Natural killer cell (primary cell): Measurements from ENCODE around the gene CALCR. TPM values are rescaled to one million over a fixed set of nuclear protein-coding genes. Genes with fewer than 3 reads are reported as not detected.

ENCODE experiments used
- ATAC-seq, 3 donors: fragments of 150-1000 bp in 2 of 3; fragments of 200-7000 bp in 1 of 3; cut with Tn5 transposase; 1 replicate in 1 of 3; 2 replicates in 2 of 3; pipeline ENCODE4 v1.10.0; 2021; ENCODE audit warnings: mild to moderate bottlenecking in 2 of 3, moderate library complexity in 2 of 3
- DNase-seq, 2 donors: peaks; one replicate each; pipeline versions ENCODE4 v3.0.0 to v3.0.0-alpha.2; 2013 to 2021; ENCODE audit warnings: mixed read lengths in 1 of 2
- H3K27ac ChIP-seq: one replicate; pipeline ENCODE4 v1.5.1; 2013; ENCODE audit warnings: mild to moderate bottlenecking, low read length
- H3K27me3 ChIP-seq: one replicate; pipeline ENCODE4 v1.6.1; 2013; ENCODE audit warnings: low read length; ENCODE audit not compliant: control insufficient read depth, insufficient read depth
- H3K36me3 ChIP-seq: one replicate; pipeline ENCODE4 v1.6.1; 2013; ENCODE audit warnings: low read length; ENCODE audit not compliant: control insufficient read depth, insufficient read depth
- H3K4me1 ChIP-seq: one replicate; pipeline ENCODE4 v1.6.1; 2013; ENCODE audit warnings: low read length; ENCODE audit not compliant: control insufficient read depth, insufficient read depth
- H3K4me3 ChIP-seq: one replicate; pipeline ENCODE4 v1.5.1; 2013; ENCODE audit warnings: low read length
- H3K9me3 ChIP-seq: one replicate; pipeline ENCODE4 v1.6.1; 2013; ENCODE audit warnings: low read length; ENCODE audit not compliant: control insufficient read depth, insufficient read depth
- H3K27ac Mint-ChIP-seq, 2 donors: one replicate each; pipeline ENCODE4 v1.8.0; 2022; ENCODE audit warnings: mild to moderate bottlenecking in 2 of 2, mixed read lengths in 2 of 2, moderate library complexity in 1 of 2
- H3K27me3 Mint-ChIP-seq, 2 donors: one replicate each; pipeline ENCODE4 v1.8.0; 2022; ENCODE audit warnings: low read depth in 2 of 2, mixed read lengths in 2 of 2
- H3K36me3 Mint-ChIP-seq: one replicate; pipeline ENCODE4 v1.8.0; 2022; ENCODE audit warnings: mixed read lengths
- H3K4me1 Mint-ChIP-seq, 2 donors: one replicate each; pipeline ENCODE4 v1.8.0; 2022; ENCODE audit warnings: mixed read lengths in 2 of 2
- H3K4me3 Mint-ChIP-seq: one replicate; pipeline ENCODE4 v1.8.0; 2022; ENCODE audit warnings: mild to moderate bottlenecking, moderate library complexity, mixed read lengths
- H3K9me3 Mint-ChIP-seq, 2 donors: one replicate each; pipeline ENCODE4 v1.8.0; 2022; ENCODE audit warnings: mixed read lengths in 2 of 2
- CTCF ChIP-seq: fragments of 200-600 bp; IDR thresholded peaks from one replicate; pipeline ENCODE4 v1.8.0; 2022; ENCODE audit warnings: antibody characterized with exemption
- WGBS: methylation state at CpG from one replicate; pipeline ENCODE4 v1.1.7; 2013; ENCODE audit warnings: missing lambda C conversion rate; ENCODE audit not compliant: insufficient coverage; 5-methylcytosine and 5-hydroxymethylcytosine counted together
- intact Hi-C: fragments of 100-400 bp; cut with micrococcal nuclease; formaldehyde crosslinking; loops from one replicate; pipeline ENCODE4 v1.14.2; 2022
- total RNA-seq, 4 donors: library from RNA; stranded (reverse); fragments of 120-200 nt in 1 of 4; gene quantifications; one replicate each; pipeline versions ENCODE4 v1.2.3 to v1.2.4, GENCODE V29; 2013 to 2022

CALCR gene
- total RNA-seq, 3 donors from 2014 or later (not counting 1 experiment from before 2014, with no cell fraction given): not detected

- H3K36me3 Mint-ChIP-seq: no peaks in the 10 kb centered on the region
- WGBS: 94% methylated on average over 15 of the region's 15 CpGs
- no peak overlapping the region for H3K4me3 Mint-ChIP-seq
- H3K27ac ChIP-seq: no peak overlapping the region
- no peaks in the 10 kb centered on the region for H3K36me3 ChIP-seq
- H3K27ac Mint-ChIP-seq: no peak overlapping the region
- H3K4me3 ChIP-seq: no peak overlapping the region
- H3K9me3 ChIP-seq: no peaks in the 10 kb centered on the region
- no peak for TF ChIP-seq CTCF
- peaks cover 4% of the 10 kb centered on the region for H3K4me1 ChIP-seq
- H3K4me1 Mint-ChIP-seq: peaks cover 7 to 8% of the 10 kb centered on the region in 2 donors
- peaks cover 0 to 16% of the 10 kb centered on the region in 2 donors for H3K27me3 Mint-ChIP-seq
- peaks cover 0 to 2% of the 10 kb centered on the region in 2 donors for H3K9me3 Mint-ChIP-seq
- DNase-seq (no peak), ATAC-seq (no peak)
- intact Hi-C loops: no loop called here
- H3K27me3 ChIP-seq: no peaks in the 10 kb centered on the region
Observed at GRCh38 chr7:93426155-93426696, 148.3 kb downstream of the CALCR start.

- ATAC-seq: no peak
- no peak for DNase-seq
- Mint-ChIP-seq H3K4me1 (no peaks in the 10 kb centered on the region), H3K27me3 (peaks cover 3 to 16% of the 10 kb centered on the region in 2 donors), H3K4me3 (no peak overlapping the region), H3K27ac (no peak overlapping the region), H3K9me3 (peaks cover 0 to 4% of the 10 kb centered on the region in 2 donors), H3K36me3 (no peaks in the 10 kb centered on the region)
- H3K9me3 ChIP-seq: no peaks in the 10 kb centered on the region
- no peak overlapping the region for H3K4me3 ChIP-seq
- H3K27ac ChIP-seq: no peak overlapping the region
- H3K4me1 ChIP-seq: no peaks in the 10 kb centered on the region
- H3K36me3 ChIP-seq: no peaks in the 10 kb centered on the region
- intact Hi-C loops: no loop called here
- no peaks in the 10 kb centered on the region for H3K27me3 ChIP-seq
- TF ChIP-seq CTCF: no peak
Observed at GRCh38 chr7:93414574-93414973, 159.9 kb downstream of the CALCR start.

GRCh38 chr7:93409324-93409723, 165.2 kb downstream of the CALCR start:
- Histone ChIP-seq H3K36me3 (no peaks in the 10 kb centered on the region), H3K4me1 (no peaks in the 10 kb centered on the region), H3K4me3 (no peak overlapping the region), H3K27me3 (no peaks in the 10 kb centered on the region), H3K27ac (no peak overlapping the region), H3K9me3 (peaks cover 4% of the 10 kb centered on the region)
- Mint-ChIP-seq H3K4me3 (no peak overlapping the region), H3K4me1 (no peaks in the 10 kb centered on the region), H3K27me3 (peaks cover 0 to 1% of the 10 kb centered on the region in 2 donors), H3K27ac (no peak overlapping the region), H3K36me3 (peaks cover 10% of the 10 kb centered on the region), H3K9me3 (peaks cover 2 to 9% of the 10 kb centered on the region in 2 donors)
- ATAC-seq: no peak
- intact Hi-C loops: no loop called here
- no peak for TF ChIP-seq CTCF
- DNase-seq: no peak
- WGBS: 91% methylated on average over 2 of the region's 3 CpGs

GRCh38 chr7:93407239-93407638, 167.3 kb downstream of the CALCR start:
- Mint-ChIP-seq H3K4me3 (no peak overlapping the region), H3K4me1 (no peaks in the 10 kb centered on the region), H3K27me3 (no peaks in the 10 kb centered on the region), H3K36me3 (peaks cover 10% of the 10 kb centered on the region), H3K27ac (no peak overlapping the region), H3K9me3 (peaks cover 0 to 9% of the 10 kb centered on the region in 2 donors)
- no peaks in the 10 kb centered on the region for H3K4me1 ChIP-seq
- H3K36me3 ChIP-seq: no peaks in the 10 kb centered on the region
- no peaks in the 10 kb centered on the region for H3K27me3 ChIP-seq
- no peak overlapping the region for H3K27ac ChIP-seq
- intact Hi-C loops: no loop called here
- no peak for ATAC-seq
- DNase-seq: no peak
- TF ChIP-seq CTCF: no peak
- H3K4me3 ChIP-seq: no peak overlapping the region
- 82% methylated on average over 5 of the region's 5 CpGs for WGBS
- H3K9me3 ChIP-seq: peaks cover 4% of the 10 kb centered on the region
